Neural cell (in vitro differentiated cells): ENCODE data around the gene MLX. TPM values are rescaled to one million over a fixed set of nuclear protein-coding genes. Genes with fewer than 3 reads are reported as not detected.

ENCODE experiments used
- H2AFZ ChIP-seq: fragments of 200-600, 300-800 bp; sonication (generic), shearing (Covaris generic); 2 replicates; pipeline ENCODE4 v1.6.0; 2014; ENCODE audit warnings: low read depth, mild to moderate bottlenecking, antibody characterized with exemption, low read length, moderate library complexity
- H3F3A ChIP-seq: fragments of 200-600 bp; shearing (Covaris generic); 2 replicates; pipeline ENCODE4 v1.6.1; 2016; ENCODE audit warnings: mild to moderate bottlenecking, moderate library complexity, mixed read lengths, antibody characterized with exemption, low read length; ENCODE audit not compliant: insufficient read depth, poor library complexity, severe bottlenecking
- H3K27ac ChIP-seq: fragments of 200-600, 300-800 bp; sonication (generic), shearing (Covaris generic); 2 replicates; pipeline ENCODE4 v1.5.1; 2014; ENCODE audit warnings: mild to moderate bottlenecking, low read length, moderate library complexity
- H3K27me3 ChIP-seq: fragments of 300-800, 200-600 bp; sonication (generic), shearing (Covaris generic); 2 replicates; pipeline ENCODE4 v1.6.0; 2014; ENCODE audit warnings: mild to moderate bottlenecking, low read depth, low read length, moderate library complexity; ENCODE audit not compliant: insufficient read depth
- H3K36me3 ChIP-seq: fragments of 300-800, 200-600 bp; sonication (generic), shearing (Covaris generic); 2 replicates; pipeline ENCODE4 v1.5.1; 2014; ENCODE audit warnings: mild to moderate bottlenecking, antibody characterized with exemption, low read length, moderate library complexity; ENCODE audit not compliant: insufficient read depth
- H3K4me2 ChIP-seq: fragments of 300-800, 200-600 bp; sonication (generic), shearing (Covaris generic); 2 replicates; pipeline ENCODE4 v1.6.0; 2014; ENCODE audit warnings: mild to moderate bottlenecking, low read length
- H3K4me3 ChIP-seq: fragments of 300-800, 200-600 bp; sonication (generic), shearing (Covaris generic); 2 replicates; pipeline ENCODE4 v1.5.1; 2014; ENCODE audit warnings: mild to moderate bottlenecking, low read length, moderate library complexity
- H3K79me2 ChIP-seq: fragments of 200-600 bp; shearing (Covaris generic); replicated peaks from 2 replicates; pipeline ENCODE4 v1.6.0; 2014; ENCODE audit warnings: mild to moderate bottlenecking, low read length, moderate library complexity; ENCODE audit not compliant: insufficient read depth
- H3K9ac ChIP-seq: fragments of 300-800, 200-600 bp; sonication (generic), shearing (Covaris generic); 2 replicates; pipeline ENCODE4 v1.6.1; 2016; ENCODE audit warnings: mild to moderate bottlenecking, low read length, mixed read lengths
- H3K9me2 ChIP-seq: fragments of 200-600 bp; shearing (Covaris generic); 2 replicates; pipeline ENCODE4 v1.6.1; 2016; ENCODE audit warnings: mild to moderate bottlenecking, low read length, mixed read lengths; ENCODE audit not compliant: insufficient read depth
- H3K9me3 ChIP-seq: fragments of 200-600, 300-800 bp; sonication (generic), shearing (Covaris generic); 2 replicates; pipeline ENCODE4 v1.6.1; 2016; ENCODE audit warnings: mild to moderate bottlenecking, mixed run types, low read length, moderate library complexity, mixed read lengths
- H4K20me1 ChIP-seq: fragments of 200-600 bp; shearing (Covaris generic); 2 replicates; pipeline ENCODE4 v1.6.1; 2016; ENCODE audit warnings: mild to moderate bottlenecking, mixed run types; ENCODE audit not compliant: insufficient read depth
- EP300 ChIP-seq: fragments of 450-650 bp; conservative IDR thresholded peaks from 2 replicates; pipeline ENCODE4 v1.6.1; 2014; ENCODE audit warnings: antibody characterized with exemption, mild to moderate bottlenecking, moderate library complexity; ENCODE audit not compliant: poor library complexity, severe bottlenecking
- EZH2 ChIP-seq: fragments of 200-600, 300-800 bp; shearing (Covaris generic), sonication (generic); IDR thresholded peaks from 2 replicates; pipeline ENCODE4 v1.6.1; 2014; ENCODE audit warnings: antibody characterized with exemption, low read length, borderline replicate concordance, mild to moderate bottlenecking; ENCODE audit not compliant: insufficient read depth, poor library complexity, severe bottlenecking
- MXI1 ChIP-seq: fragments of 450-650 bp; conservative IDR thresholded peaks from 2 replicates; pipeline ENCODE4 v1.6.1; 2014; ENCODE audit warnings: antibody characterized with exemption, mild to moderate bottlenecking; ENCODE audit not compliant: poor library complexity, severe bottlenecking
- RAD21 ChIP-seq: fragments of 450-650 bp; conservative IDR thresholded peaks from 2 replicates; pipeline ENCODE4 v1.6.1; 2014; ENCODE audit warnings: antibody characterized with exemption, mild to moderate bottlenecking, moderate library complexity
- SMC3 ChIP-seq: fragments of 450-650 bp; conservative IDR thresholded peaks from 2 replicates; pipeline ENCODE4 v1.6.1; 2014; ENCODE audit warnings: antibody characterized with exemption, mild to moderate bottlenecking, moderate library complexity; ENCODE audit not compliant: poor library complexity
- TAF1 ChIP-seq: IDR thresholded peaks from 2 replicates; pipeline ENCODE4 v1.6.1; 2012; ENCODE audit warnings: low read depth
- polyA plus RNA-seq: library from polyadenylated mRNA; depleted of rRNA; stranded (reverse); fragments of >200 nt; gene quantifications from 2 replicates; pipeline ENCODE4 v1.2.3, GENCODE V29; 2014
- TF ChIP-seq, protein P1 (sequence below): IDR thresholded peaks from 2 replicates; pipeline ENCODE4 v1.6.1; 2012; ENCODE audit warnings: borderline replicate concordance
- TF ChIP-seq, protein P2 (sequence below): fragments of 450-650 bp; IDR thresholded peaks from 2 replicates; pipeline ENCODE4 v1.5.1; 2014; ENCODE audit warnings: antibody characterized with exemption, mild to moderate bottlenecking, moderate library complexity; ENCODE audit not compliant: poor library complexity, severe bottlenecking

The MLX gene
- polyA plus RNA-seq, 1 donor from 2014 or later, result 47.2 TPM

DNA sequence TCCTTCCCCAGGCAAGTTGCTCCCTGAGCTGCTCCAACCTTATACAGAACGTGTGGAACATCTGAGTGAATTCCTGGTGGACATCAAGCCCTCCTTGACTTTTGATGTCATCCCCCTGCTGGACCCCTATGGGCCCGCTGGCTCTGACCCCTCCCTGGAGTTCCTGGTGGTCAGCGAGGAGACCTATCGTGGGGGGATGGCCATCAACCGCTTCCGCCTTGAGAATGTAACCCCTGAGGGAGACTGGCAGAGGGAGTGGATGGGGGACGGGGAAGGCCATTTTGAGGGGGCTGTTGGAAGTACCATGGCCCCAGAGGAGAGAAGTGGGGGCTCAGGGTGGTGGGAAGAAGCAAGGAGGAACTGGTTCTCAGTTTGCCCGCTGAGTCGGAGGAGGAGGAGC, 3.0 kb upstream of the MLX start:
- peak overlapping the region; percentile 93 for H3K4me3 ChIP-seq
- no peaks in the 10 kb centered on the region for H3K36me3 ChIP-seq

DNA sequence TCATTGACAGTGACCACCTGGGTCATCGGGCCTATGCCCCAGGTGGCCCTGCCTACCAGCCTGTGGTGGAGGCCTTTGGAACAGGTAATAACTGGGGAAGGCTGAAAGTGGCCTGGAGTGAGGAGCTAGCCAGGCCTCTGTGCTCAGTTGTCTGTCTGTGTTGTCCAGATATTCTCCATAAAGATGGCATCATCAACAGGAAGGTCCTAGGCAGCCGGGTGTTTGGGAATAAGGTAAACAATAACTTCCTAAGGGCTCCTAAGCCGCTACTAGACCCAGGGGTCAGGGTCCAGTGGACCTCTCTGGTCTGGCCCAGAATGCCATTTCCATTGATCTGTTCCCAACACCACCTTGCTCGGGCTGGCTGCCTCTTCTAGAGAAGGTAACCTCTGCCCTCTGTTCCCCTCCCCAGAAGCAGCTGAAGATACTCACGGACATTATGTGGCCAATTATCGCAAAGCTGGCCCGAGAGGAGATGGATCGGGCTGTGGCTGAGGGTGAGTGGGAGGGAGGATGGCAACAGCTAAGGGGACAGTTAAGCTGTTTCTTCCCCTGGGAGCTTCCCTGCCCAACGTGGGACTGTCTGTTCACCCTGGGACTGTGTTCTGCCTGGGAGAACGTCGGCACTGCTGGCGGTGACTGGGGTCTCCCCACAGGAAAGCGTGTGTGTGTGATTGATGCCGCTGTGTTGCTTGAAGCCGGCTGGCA, 1.9 kb upstream of the MLX start:
- TF ChIP-seq MXI1 (no peak), RAD21 (no peak), EZH2 (no peak), EP300 (no peak), TAF1 (no peak), SMC3 (no peak)
- TF ChIP-seq, protein P1, sequence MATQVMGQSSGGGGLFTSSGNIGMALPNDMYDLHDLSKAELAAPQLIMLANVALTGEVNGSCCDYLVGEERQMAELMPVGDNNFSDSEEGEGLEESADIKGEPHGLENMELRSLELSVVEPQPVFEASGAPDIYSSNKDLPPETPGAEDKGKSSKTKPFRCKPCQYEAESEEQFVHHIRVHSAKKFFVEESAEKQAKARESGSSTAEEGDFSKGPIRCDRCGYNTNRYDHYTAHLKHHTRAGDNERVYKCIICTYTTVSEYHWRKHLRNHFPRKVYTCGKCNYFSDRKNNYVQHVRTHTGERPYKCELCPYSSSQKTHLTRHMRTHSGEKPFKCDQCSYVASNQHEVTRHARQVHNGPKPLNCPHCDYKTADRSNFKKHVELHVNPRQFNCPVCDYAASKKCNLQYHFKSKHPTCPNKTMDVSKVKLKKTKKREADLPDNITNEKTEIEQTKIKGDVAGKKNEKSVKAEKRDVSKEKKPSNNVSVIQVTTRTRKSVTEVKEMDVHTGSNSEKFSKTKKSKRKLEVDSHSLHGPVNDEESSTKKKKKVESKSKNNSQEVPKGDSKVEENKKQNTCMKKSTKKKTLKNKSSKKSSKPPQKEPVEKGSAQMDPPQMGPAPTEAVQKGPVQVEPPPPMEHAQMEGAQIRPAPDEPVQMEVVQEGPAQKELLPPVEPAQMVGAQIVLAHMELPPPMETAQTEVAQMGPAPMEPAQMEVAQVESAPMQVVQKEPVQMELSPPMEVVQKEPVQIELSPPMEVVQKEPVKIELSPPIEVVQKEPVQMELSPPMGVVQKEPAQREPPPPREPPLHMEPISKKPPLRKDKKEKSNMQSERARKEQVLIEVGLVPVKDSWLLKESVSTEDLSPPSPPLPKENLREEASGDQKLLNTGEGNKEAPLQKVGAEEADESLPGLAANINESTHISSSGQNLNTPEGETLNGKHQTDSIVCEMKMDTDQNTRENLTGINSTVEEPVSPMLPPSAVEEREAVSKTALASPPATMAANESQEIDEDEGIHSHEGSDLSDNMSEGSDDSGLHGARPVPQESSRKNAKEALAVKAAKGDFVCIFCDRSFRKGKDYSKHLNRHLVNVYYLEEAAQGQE, result no peak
- H2AFZ ChIP-seq, result no peak overlapping the region
- no peak overlapping the region for H3K4me2 ChIP-seq
- no peak overlapping the region for H3K9ac ChIP-seq
- no peaks in the 10 kb centered on the region for H4K20me1 ChIP-seq
- H3K9me3 ChIP-seq, result no peaks in the 10 kb centered on the region
- H3K79me2 ChIP-seq, result peaks cover 16% of the 10 kb centered on the region
- H3K27ac ChIP-seq, result no peak overlapping the region
- no peak overlapping the region for H3K4me3 ChIP-seq
- H3K36me3 ChIP-seq, result no peaks in the 10 kb centered on the region
- no peaks in the 10 kb centered on the region for H3K9me2 ChIP-seq
- no peaks in the 10 kb centered on the region for H3K27me3 ChIP-seq
- H3F3A ChIP-seq, result no peaks in the 10 kb centered on the region

More for the DNA sequence above, 3.0 kb upstream of the MLX start:
- TF ChIP-seq TAF1 (no peak), EZH2 (no peak)
- TF ChIP-seq, protein P2, sequence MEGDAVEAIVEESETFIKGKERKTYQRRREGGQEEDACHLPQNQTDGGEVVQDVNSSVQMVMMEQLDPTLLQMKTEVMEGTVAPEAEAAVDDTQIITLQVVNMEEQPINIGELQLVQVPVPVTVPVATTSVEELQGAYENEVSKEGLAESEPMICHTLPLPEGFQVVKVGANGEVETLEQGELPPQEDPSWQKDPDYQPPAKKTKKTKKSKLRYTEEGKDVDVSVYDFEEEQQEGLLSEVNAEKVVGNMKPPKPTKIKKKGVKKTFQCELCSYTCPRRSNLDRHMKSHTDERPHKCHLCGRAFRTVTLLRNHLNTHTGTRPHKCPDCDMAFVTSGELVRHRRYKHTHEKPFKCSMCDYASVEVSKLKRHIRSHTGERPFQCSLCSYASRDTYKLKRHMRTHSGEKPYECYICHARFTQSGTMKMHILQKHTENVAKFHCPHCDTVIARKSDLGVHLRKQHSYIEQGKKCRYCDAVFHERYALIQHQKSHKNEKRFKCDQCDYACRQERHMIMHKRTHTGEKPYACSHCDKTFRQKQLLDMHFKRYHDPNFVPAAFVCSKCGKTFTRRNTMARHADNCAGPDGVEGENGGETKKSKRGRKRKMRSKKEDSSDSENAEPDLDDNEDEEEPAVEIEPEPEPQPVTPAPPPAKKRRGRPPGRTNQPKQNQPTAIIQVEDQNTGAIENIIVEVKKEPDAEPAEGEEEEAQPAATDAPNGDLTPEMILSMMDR, result no peak
- Histone ChIP-seq H3K27me3 (no peaks in the 10 kb centered on the region), H3K9me2 (no peaks in the 10 kb centered on the region), H4K20me1 (no peaks in the 10 kb centered on the region), H3K27ac (no peak overlapping the region), H3K9ac (no peak overlapping the region), H3F3A (no peaks in the 10 kb centered on the region), H3K9me3 (no peaks in the 10 kb centered on the region), H3K4me2 (no peak overlapping the region), H2AFZ (no peak overlapping the region), H3K79me2 (peaks cover 16% of the 10 kb centered on the region)
